ENCODE measurements around the gene SRL. TPM values are rescaled to one million over a fixed set of nuclear protein-coding genes. Genes with fewer than 3 reads are reported as not detected.

SRL gene
- total and polyA plus RNA-seq, 2 of the 13 experiments (the other 11 are each of a cell fraction or from before 2014, with no cell fraction given) = 0.05 TPM; not detected in 1

DNA sequence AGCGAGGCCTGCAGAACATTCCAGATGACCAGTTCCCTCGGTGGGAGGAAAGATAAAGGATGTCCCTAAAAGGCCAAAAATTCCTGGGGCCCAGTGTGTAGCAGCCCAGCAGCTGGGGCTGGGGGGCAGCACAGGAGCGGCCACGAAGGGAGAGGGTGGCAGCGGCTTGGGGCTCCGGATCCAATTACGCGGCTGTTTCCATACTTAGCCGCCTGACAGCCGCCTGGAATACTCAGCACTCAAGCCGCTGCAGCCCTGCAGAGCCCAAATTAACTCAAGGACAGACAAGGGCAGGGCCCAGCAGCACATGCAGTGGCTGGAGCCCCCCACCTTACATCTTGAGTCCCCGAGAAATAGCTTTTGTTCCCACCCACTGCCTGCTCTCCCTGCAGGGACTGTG, 1.3 kb downstream of the SRL start:
- BruUV-seq (replicated peaks) = no TSS peak
- 73% methylated on average over 9 of the region's 12 CpGs for WGBS (ENCODE audit: low lambda C conversion rate)
- in situ Hi-C loops (cut with HindIII; ENCODE audit: extremely low pct_ligation_motif_present, low pct_unique_long_range_greater_than_20kb) = no loop called here
- H3K27me3 ChIP-seq (ENCODE audit: control insufficient read depth in 1 of 2, insufficient read depth in 2 of 2, low read length in 2 of 2) = peaks cover 3 to 64% of the 10 kb centered on the region in 2 experiments
- no peak overlapping the region for H3K4me3 ChIP-seq (replicated peaks in 1 of 3; ENCODE audit: insufficient read depth in 1 of 3, low read depth in 2 of 3, low read length in 3 of 3)
- H3K27ac ChIP-seq (ENCODE audit: extremely low read length, insufficient read depth, low read length) = no peak overlapping the region
- peaks cover 20% of the 10 kb centered on the region for H3K4me1 ChIP-seq (ENCODE audit: insufficient read depth, low read length)
- H4K20me1 ChIP-seq (ENCODE audit: insufficient read depth, low read length) = no peaks in the 10 kb centered on the region
- POLR2A ChIA-PET = no interaction called here
- ATAC-seq = no peak
- FAIRE-seq = no peak
- no peak overlapping the region for H2AFZ ChIP-seq (ENCODE audit: low read length)
- intact Hi-C loops (cut with micrococcal nuclease; ENCODE audit: unreplicated experiment) = loop anchor here (10.0 kb wide), 1 partner anchor 226 kb away; no protein-coding TSS in a partner anchor
- H3K9ac ChIP-seq (ENCODE audit: insufficient read depth, low read depth, low read length) = no peak overlapping the region
- DNase-seq (ENCODE audit: low spot score) = no peak
- no peak overlapping the region for H3K4me2 ChIP-seq (ENCODE audit: low read depth, low read length)
- TF ChIP-seq ZNF619 (CRISPR knock-in tag; IDR thresholded peaks at IDR 0.05) (no peak), ZNF333 (CRISPR knock-in tag; IDR thresholded peaks at IDR 0.05; ENCODE audit: borderline replicate concordance) (no peak), ZNF138 (CRISPR knock-in tag; IDR thresholded peaks at IDR 0.05; ENCODE audit: low read depth) (no peak), ZKSCAN8 (CRISPR knock-in tag; IDR thresholded peaks at IDR 0.05; ENCODE audit: borderline replicate concordance) (no peak), FOXC1 (CRISPR knock-in tag; IDR thresholded peaks at IDR 0.05; ENCODE audit: borderline replicate concordance) (no peak), ZNF350 (CRISPR knock-in tag; IDR thresholded peaks at IDR 0.05; ENCODE audit: borderline replicate concordance, low read depth) (no peak), PAF1 (CRISPR knock-in tag; IDR thresholded peaks at IDR 0.05) (no peak), ZNF562 (CRISPR knock-in tag; IDR thresholded peaks at IDR 0.05; ENCODE audit: borderline replicate concordance) (no peak)
- TF ChIP-seq, protein P1, sequence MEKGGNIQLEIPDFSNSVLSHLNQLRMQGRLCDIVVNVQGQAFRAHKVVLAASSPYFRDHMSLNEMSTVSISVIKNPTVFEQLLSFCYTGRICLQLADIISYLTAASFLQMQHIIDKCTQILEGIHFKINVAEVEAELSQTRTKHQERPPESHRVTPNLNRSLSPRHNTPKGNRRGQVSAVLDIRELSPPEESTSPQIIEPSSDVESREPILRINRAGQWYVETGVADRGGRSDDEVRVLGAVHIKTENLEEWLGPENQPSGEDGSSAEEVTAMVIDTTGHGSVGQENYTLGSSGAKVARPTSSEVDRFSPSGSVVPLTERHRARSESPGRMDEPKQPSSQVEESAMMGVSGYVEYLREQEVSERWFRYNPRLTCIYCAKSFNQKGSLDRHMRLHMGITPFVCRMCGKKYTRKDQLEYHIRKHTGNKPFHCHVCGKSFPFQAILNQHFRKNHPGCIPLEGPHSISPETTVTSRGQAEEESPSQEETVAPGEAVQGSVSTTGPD (CRISPR knock-in tag; IDR thresholded peaks at IDR 0.05) = no peak
- TF ChIP-seq, protein P2, sequence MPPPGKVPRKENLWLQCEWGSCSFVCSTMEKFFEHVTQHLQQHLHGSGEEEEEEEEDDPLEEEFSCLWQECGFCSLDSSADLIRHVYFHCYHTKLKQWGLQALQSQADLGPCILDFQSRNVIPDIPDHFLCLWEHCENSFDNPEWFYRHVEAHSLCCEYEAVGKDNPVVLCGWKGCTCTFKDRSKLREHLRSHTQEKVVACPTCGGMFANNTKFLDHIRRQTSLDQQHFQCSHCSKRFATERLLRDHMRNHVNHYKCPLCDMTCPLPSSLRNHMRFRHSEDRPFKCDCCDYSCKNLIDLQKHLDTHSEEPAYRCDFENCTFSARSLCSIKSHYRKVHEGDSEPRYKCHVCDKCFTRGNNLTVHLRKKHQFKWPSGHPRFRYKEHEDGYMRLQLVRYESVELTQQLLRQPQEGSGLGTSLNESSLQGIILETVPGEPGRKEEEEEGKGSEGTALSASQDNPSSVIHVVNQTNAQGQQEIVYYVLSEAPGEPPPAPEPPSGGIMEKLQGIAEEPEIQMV (CRISPR knock-in tag; IDR thresholded peaks at IDR 0.05; ENCODE audit: low read depth) = no peak
- CTCF ChIA-PET (ENCODE audit: low intra/inter-chr PET ratio, low total read pairs) = no interaction called here
- H3K36me3 ChIP-seq (replicated peaks in 1 of 2; ENCODE audit: control insufficient read depth in 1 of 2, insufficient read depth in 2 of 2, low read length in 2 of 2) = no peaks in the 10 kb centered on the region
- no peaks in the 10 kb centered on the region for H3K79me2 ChIP-seq (ENCODE audit: insufficient read depth, low read length)
- H3K9me3 ChIP-seq (ENCODE audit: low read length) = no peaks in the 10 kb centered on the region

Measured in HepG2 (cell line).